ENCODE measurements around the gene HTR6. TPM values are rescaled to one million over a fixed set of nuclear protein-coding genes. Genes with fewer than 3 reads are reported as not detected.
"Not testable (repeated sequence)": the region's sequence is repeated elsewhere in the genome, so short reads cannot be mapped to it uniquely, and the experiment has no call there.

HTR6 gene
- total RNA-seq, 1 experiment from 2014 or later = 0.37 TPM

DNA sequence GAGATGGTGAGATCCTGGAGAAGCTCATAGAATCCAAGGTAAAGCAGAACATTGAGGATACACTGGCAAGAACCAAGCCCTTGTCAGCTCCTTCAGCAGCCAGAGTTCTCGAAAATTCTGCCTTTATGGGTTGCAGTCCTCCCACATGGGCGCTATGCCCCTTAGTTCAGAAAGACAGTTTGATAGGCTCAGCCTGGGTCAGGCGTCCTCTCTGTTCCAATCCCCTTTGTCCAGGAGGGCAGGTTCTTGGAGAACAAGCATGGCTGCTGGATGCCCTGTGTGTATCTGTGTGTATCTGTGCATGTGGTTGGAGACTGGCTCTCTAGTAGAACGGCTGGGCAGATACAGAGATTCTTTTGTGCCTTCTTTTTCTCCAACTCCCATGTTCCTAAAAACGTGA, 28.6 kb upstream of the HTR6 start:
- no peaks in the 10 kb centered on the region for H3K9me3 ChIP-seq (ENCODE audit: control insufficient read depth, low read depth, low read length)

DNA sequence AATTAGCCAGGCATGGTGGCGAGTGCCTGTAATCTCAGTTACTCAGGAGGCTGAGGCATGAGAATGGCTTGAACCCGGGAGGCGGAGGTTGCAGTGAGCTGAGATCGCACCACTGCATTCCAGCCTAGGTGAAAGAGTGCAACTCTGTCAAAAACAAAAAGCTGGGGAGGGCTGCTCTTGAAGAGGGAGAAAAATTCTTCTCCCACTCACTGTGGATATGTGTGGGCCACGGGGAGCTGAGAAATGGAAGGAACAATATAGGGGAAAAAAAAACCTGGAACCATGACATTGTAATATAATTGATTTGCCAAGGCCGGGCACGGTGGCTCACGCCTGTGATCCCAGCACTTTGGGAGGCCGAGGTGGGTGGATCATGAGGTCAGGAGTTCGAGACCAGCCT, 27.9 kb upstream of the HTR6 start:
- H3K79me1 ChIP-seq (ENCODE audit: insufficient read depth, low read depth, low read length, poor library complexity, severe bottlenecking); H3K4ac ChIP-seq (ENCODE audit: low read depth, low read length); H4K8ac ChIP-seq (replicated peaks; ENCODE audit: insufficient read length, low read depth, low read length); H3K4me3 Mint-ChIP-seq; H3K18ac ChIP-seq (ENCODE audit: insufficient read length, low read depth, low read length); H4K20me1 ChIP-seq (ENCODE audit: control insufficient read depth, insufficient read depth, insufficient read length); H2BK120ac ChIP-seq (ENCODE audit: low read depth, low read length, poor library complexity, severe bottlenecking); H3K56ac ChIP-seq (ENCODE audit: insufficient read length, low read depth, low read length); H2BK15ac ChIP-seq (ENCODE audit: low read depth, low read length); H3K23ac ChIP-seq (ENCODE audit: insufficient read length, low read depth, low read length); H3K27me3 ChIP-seq (ENCODE audit: insufficient read depth, low read length); H3K79me2 ChIP-seq (ENCODE audit: insufficient read depth, low read length); H3K9ac ChIP-seq (ENCODE audit: extremely low read depth, insufficient read length, low read length); H3T11ph ChIP-seq (ENCODE audit: low read length); H3K4me2 ChIP-seq (ENCODE audit: insufficient read depth, insufficient read length, low read length); H3K9me3 ChIP-seq (ENCODE audit: control insufficient read depth, low read depth, low read length); H3K14ac ChIP-seq (ENCODE audit: insufficient read depth, low read length); H2BK12ac ChIP-seq (ENCODE audit: insufficient read length, low read depth, low read length); H4K5ac ChIP-seq (ENCODE audit: insufficient read length, low read depth, low read length); H3K23me2 ChIP-seq (ENCODE audit: insufficient read length, low read depth, low read length, poor library complexity, severe bottlenecking); H2BK20ac ChIP-seq (ENCODE audit: low read depth, low read length, poor library complexity, severe bottlenecking); H4K91ac ChIP-seq (ENCODE audit: insufficient read length, low read depth, low read length); H3K36me3 Mint-ChIP-seq (ENCODE audit: insufficient read depth in 1 of 3, low read depth in 3 of 3); H2BK5ac ChIP-seq (ENCODE audit: insufficient read length, low read length); H3K4me1 ChIP-seq (ENCODE audit: insufficient read depth, low read length); H3K27ac Mint-ChIP-seq; H2AFZ ChIP-seq (ENCODE audit: low read length); H2AK5ac ChIP-seq (ENCODE audit: insufficient read length, low read length); DNase-seq; H3K27ac ChIP-seq (ENCODE audit: insufficient read length, low read depth, low read length); H3K9me3 Mint-ChIP-seq: not testable (repeated sequence)
- WGBS (ENCODE audit: extremely low coverage, insufficient read length, low lambda C conversion rate) = no CpG with 5 or more reads among the region's 10 CpGs
- H3K27me3 Mint-ChIP-seq (ENCODE audit: low read depth) = peaks cover 14% of the 10 kb centered on the region
- H3K4me1 Mint-ChIP-seq = peaks cover 12 to 14% of the 10 kb centered on the region in 2 experiments

More for the DNA sequence above, 28.6 kb upstream of the HTR6 start:
- no peak overlapping the region for H2AFZ ChIP-seq (ENCODE audit: low read length)
- TF ChIP-seq, protein P1, sequence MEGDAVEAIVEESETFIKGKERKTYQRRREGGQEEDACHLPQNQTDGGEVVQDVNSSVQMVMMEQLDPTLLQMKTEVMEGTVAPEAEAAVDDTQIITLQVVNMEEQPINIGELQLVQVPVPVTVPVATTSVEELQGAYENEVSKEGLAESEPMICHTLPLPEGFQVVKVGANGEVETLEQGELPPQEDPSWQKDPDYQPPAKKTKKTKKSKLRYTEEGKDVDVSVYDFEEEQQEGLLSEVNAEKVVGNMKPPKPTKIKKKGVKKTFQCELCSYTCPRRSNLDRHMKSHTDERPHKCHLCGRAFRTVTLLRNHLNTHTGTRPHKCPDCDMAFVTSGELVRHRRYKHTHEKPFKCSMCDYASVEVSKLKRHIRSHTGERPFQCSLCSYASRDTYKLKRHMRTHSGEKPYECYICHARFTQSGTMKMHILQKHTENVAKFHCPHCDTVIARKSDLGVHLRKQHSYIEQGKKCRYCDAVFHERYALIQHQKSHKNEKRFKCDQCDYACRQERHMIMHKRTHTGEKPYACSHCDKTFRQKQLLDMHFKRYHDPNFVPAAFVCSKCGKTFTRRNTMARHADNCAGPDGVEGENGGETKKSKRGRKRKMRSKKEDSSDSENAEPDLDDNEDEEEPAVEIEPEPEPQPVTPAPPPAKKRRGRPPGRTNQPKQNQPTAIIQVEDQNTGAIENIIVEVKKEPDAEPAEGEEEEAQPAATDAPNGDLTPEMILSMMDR (conservative IDR thresholded peaks at IDR 0.05) = no peak
- H3K27me3 Mint-ChIP-seq (ENCODE audit: low read depth) = peaks cover 8% of the 10 kb centered on the region
- H3K27ac Mint-ChIP-seq = no peak overlapping the region
- H2BK12ac ChIP-seq (ENCODE audit: insufficient read length, low read depth, low read length) = no peak overlapping the region
- no peaks in the 10 kb centered on the region for H3K79me2 ChIP-seq (ENCODE audit: insufficient read depth, low read length)
- no peak overlapping the region for H4K5ac ChIP-seq (ENCODE audit: insufficient read length, low read depth, low read length)
- no peaks in the 10 kb centered on the region for H4K20me1 ChIP-seq (ENCODE audit: control insufficient read depth, insufficient read depth, insufficient read length)
- no peaks in the 10 kb centered on the region for H3K27me3 ChIP-seq (ENCODE audit: insufficient read depth, low read length)
- no peak overlapping the region for H4K91ac ChIP-seq (ENCODE audit: insufficient read length, low read depth, low read length)
- no peaks in the 10 kb centered on the region for H3K9me3 Mint-ChIP-seq
- no peak overlapping the region for H2BK20ac ChIP-seq (ENCODE audit: low read depth, low read length, poor library complexity, severe bottlenecking)
- no peaks in the 10 kb centered on the region for H3K36me3 Mint-ChIP-seq (ENCODE audit: insufficient read depth in 1 of 3, low read depth in 3 of 3)
- no peak overlapping the region for H3T11ph ChIP-seq (ENCODE audit: low read length)
- H3K27ac ChIP-seq (ENCODE audit: insufficient read length, low read depth, low read length) = no peak overlapping the region
- no peak overlapping the region for H4K8ac ChIP-seq (replicated peaks; ENCODE audit: insufficient read length, low read depth, low read length)
- no peak overlapping the region for H3K4me3 Mint-ChIP-seq
- H3K9ac ChIP-seq (ENCODE audit: extremely low read depth, insufficient read length, low read length) = no peak overlapping the region
- no peak overlapping the region for H3K23ac ChIP-seq (ENCODE audit: insufficient read length, low read depth, low read length)
- no peak overlapping the region; the same call in 1 of the 2 replicates for H3K14ac ChIP-seq (ENCODE audit: insufficient read depth, low read length)
- no peak for DNase-seq
- no peak overlapping the region for H2BK5ac ChIP-seq (ENCODE audit: insufficient read length, low read length)
- no peaks in the 10 kb centered on the region for H3K23me2 ChIP-seq (ENCODE audit: insufficient read length, low read depth, low read length, poor library complexity, severe bottlenecking)
- no peak overlapping the region for H2BK120ac ChIP-seq (ENCODE audit: low read depth, low read length, poor library complexity, severe bottlenecking)
- no peak overlapping the region for H3K4ac ChIP-seq (ENCODE audit: low read depth, low read length)
- H3K4me2 ChIP-seq (ENCODE audit: insufficient read depth, insufficient read length, low read length) = no peak overlapping the region
- H3K56ac ChIP-seq (ENCODE audit: insufficient read length, low read depth, low read length) = no peak overlapping the region
- no peaks in the 10 kb centered on the region for H3K79me1 ChIP-seq (ENCODE audit: insufficient read depth, low read depth, low read length, poor library complexity, severe bottlenecking)
- no peaks in the 10 kb centered on the region; the same call in 1 of the 2 replicates for H3K4me1 ChIP-seq (ENCODE audit: insufficient read depth, low read length)
- no peak overlapping the region for H2BK15ac ChIP-seq (ENCODE audit: low read depth, low read length)
- H3K4me1 Mint-ChIP-seq = peaks cover 10% of the 10 kb centered on the region in 2 experiments
- no peak overlapping the region for H2AK5ac ChIP-seq (ENCODE audit: insufficient read length, low read length)
- H3K18ac ChIP-seq (ENCODE audit: insufficient read length, low read depth, low read length) = no peak overlapping the region
- WGBS (ENCODE audit: extremely low coverage, insufficient read length, low lambda C conversion rate) = no CpG with 5 or more reads among the region's 5 CpGs
